ENCODE measurements around the gene ENTPD1. TPM values are rescaled to one million over a fixed set of nuclear protein-coding genes. Genes with fewer than 3 reads are reported as not detected.
"Not testable (repeated sequence)": the region's sequence is repeated elsewhere in the genome, so short reads cannot be mapped to it uniquely, and the experiment has no call there.

Gene ENTPD1
- total RNA-seq, 6 donors from 2014 or later, result 18.0 to 45.4 (median 22.3) TPM

DNA sequence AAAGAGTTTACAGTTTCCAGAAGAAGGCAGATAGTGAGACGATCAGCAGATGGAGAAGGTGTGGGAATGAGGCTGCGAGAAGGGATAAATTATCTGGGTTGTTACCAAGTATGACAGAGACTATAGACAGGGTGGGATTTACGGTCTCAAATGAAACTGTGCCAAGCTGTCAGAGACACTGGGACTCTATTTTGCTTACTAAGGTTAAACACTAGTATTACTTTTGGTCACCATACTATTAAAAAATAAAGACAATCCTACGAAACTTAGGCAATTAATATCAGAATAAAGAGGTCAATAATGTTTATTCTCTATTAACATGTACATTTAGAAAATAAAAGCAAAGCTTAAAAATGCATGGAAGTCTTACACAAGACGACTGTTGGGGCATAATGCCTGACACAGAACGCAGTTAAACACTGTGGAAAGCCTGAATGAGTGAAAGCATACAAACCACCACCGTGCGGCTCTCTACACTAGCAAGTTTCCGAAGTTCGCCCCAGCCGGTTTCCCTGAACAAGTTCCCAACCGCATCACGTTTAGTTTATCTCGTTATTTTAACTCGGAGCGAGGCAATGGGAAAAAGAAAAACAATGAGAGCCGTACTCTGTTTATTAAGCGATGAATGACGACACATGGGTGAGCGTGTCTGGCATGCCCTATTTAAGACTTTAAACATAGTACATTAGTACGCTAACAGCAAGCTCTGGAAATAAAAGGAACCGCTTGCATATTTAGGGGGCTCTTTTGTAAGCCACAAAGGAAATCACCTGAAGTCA, 150.9 kb downstream of the ENTPD1 start:
- Histone ChIP-seq H3K36me3 (peaks cover 0 to 3% (median 0%) of the 10 kb centered on the region in 4 donors), H3K4me3 (peak overlapping the region; percentile 67 to 73 (median 68)), H3K9me3 (no peaks in the 10 kb centered on the region), H3K27ac (peak overlapping the region; percentile 75 to 90 (median 83)), H3K4me1 (peaks cover 0 to 9% (median 5%) of the 10 kb centered on the region in 4 donors), H3K27me3 (no peaks in the 10 kb centered on the region)
- DNase-seq, result peak in 1 of 2 donors; percentile 54
- 11% methylated on average over 22 of the region's 22 CpGs for WGBS, 2 donors
- peak in 1 of 2 donors; percentile 73 for ATAC-seq (ENCODE audit: low FRiP score in 2 of 2)
- TF ChIP-seq POLR2A (IDR thresholded peaks at IDR 0.05) (no peak), POLR2AphosphoS5 (IDR thresholded peaks at IDR 0.05) (no peak), EP300 (IDR thresholded peaks at IDR 0.05) (no peak)
- TF ChIP-seq, protein P1, sequence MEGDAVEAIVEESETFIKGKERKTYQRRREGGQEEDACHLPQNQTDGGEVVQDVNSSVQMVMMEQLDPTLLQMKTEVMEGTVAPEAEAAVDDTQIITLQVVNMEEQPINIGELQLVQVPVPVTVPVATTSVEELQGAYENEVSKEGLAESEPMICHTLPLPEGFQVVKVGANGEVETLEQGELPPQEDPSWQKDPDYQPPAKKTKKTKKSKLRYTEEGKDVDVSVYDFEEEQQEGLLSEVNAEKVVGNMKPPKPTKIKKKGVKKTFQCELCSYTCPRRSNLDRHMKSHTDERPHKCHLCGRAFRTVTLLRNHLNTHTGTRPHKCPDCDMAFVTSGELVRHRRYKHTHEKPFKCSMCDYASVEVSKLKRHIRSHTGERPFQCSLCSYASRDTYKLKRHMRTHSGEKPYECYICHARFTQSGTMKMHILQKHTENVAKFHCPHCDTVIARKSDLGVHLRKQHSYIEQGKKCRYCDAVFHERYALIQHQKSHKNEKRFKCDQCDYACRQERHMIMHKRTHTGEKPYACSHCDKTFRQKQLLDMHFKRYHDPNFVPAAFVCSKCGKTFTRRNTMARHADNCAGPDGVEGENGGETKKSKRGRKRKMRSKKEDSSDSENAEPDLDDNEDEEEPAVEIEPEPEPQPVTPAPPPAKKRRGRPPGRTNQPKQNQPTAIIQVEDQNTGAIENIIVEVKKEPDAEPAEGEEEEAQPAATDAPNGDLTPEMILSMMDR (IDR thresholded peaks at IDR 0.05), result no peak

DNA sequence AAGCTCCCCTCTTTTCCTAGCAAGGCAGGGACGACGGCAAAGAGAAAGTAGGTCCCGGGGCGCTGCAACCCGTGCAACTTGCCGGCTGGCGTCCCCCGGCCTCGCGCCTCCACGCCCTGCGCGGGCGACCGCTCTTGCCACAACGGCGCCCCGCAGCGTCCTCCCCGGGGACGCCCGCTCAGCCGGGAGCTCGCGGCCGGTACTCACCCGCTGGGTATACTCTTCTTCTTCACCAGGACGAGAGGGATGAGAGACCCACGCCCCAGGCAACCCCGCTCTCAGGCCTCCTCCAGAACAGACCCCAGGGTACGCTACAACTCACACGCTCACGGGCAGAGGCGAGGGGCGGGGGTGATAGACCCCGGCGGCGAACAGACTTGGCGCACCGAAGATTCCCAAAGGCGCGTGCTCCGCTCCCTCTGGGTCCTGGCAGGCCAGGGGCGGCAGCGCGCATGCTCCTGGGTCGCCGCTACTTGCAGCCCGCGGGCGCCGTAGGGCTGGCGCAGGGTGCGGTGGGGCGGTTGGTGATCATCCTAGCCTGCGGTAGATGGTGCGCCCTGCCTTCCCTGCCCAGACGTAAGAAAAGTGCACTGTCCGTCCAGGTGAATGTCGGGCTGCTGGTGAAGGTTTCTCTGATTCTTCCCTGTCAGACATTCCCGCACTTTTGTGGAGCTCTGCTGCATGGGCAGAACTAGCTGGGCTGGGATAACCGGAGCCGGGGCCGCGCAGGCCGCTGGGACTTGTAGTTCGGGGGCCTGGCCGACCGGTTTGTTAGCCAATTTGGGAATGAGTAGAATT, 151.7 kb downstream of the ENTPD1 start, which contains the start of gene CC2D2B:
Gene CC2D2B, plus strand, starts transcription at position 520 of the 798 bp plus-strand sequence. CDS start 3,349 bp downstream, outside the sequence.
- Histone ChIP-seq H3K36me3 (peaks cover 0 to 3% (median 0%) of the 10 kb centered on the region in 4 donors), H3K27me3 (no peaks in the 10 kb centered on the region), H3K9me3 (no peaks in the 10 kb centered on the region), H3K4me1 (peaks cover 0 to 9% (median 5%) of the 10 kb centered on the region in 4 donors), H3K4me3 (peak within 1 kb of the TSS; percentile 67 to 73 (median 68)), H3K27ac (peak within 1 kb of the TSS; percentile 75 to 90 (median 83))
- ATAC-seq (ENCODE audit: low FRiP score in 2 of 2) (peak; percentile 96 to 98), DNase-seq (peak; percentile 83 to 97)
- TF ChIP-seq POLR2AphosphoS5 (IDR thresholded peaks at IDR 0.05) (peak in 1 of 2 donors; percentile 36), EP300 (IDR thresholded peaks at IDR 0.05) (no peak), POLR2A (IDR thresholded peaks at IDR 0.05) (peak in 1 of 4 donors; percentile 49)
- TF ChIP-seq, protein P1 (IDR thresholded peaks at IDR 0.05), result no peak
- 0% methylated on average over 17 to 51 of the region's 69 CpGs for WGBS, 2 donors

DNA sequence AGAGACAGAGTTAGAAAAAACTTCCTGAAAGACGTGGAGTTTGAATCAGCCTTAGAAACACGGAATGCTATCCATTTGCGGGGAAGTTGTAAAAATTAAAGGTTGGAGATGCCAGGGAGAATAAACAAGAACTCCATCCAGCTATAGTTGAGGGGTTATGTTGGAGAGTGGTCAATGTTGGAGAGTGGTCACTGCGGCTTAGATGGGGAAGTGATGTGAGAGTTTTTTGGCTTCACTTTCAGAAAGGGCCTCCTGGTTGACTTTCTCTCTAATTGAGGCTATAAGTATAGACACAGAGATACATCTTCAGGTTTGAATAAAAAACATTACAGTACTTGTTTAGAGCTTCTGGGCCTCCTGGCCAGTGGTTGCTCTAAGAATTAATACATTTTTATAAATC, 152.5 kb downstream of the ENTPD1 start:
- no peak for ATAC-seq (ENCODE audit: low FRiP score in 2 of 2)
- 55 to 59% methylated on average over 4 of the region's 4 CpGs for WGBS, 2 donors
- H3K4me3 ChIP-seq, result peak overlapping the region in 2 of 4 donors; percentile 67 to 73

DNA sequence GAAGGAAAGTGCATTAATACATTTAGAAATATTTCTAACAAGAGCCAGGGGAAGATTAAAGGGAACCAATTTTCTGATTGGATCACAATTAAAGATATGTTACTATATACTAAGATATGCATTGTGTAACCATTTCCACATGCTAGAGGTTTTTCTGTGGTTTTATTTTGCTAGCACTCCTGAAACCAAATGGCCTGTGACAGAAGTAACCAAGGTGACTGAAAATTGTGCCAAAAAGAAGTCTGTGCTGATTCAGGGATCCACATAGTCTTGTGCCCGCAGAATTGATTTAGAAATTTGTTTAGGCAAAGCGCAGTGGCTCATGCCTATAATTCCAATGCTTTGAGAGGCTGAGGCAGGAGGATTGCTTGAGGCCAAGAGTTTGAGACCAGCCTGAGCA, 153.6 kb downstream of the ENTPD1 start:
- no peaks in the 10 kb centered on the region for H3K36me3 ChIP-seq
- H3K27ac ChIP-seq, result no peak overlapping the region
- H3K9me3 ChIP-seq, result no peaks in the 10 kb centered on the region
- no peak overlapping the region for H3K4me3 ChIP-seq
- 93 to 96% methylated on average over 2 of the region's 2 CpGs for WGBS, 2 donors
- ATAC-seq (ENCODE audit: low FRiP score in 2 of 2) (no peak), DNase-seq (no peak)
- TF ChIP-seq, protein P1 (IDR thresholded peaks at IDR 0.05), result no peak
- no peak for TF ChIP-seq POLR2A (IDR thresholded peaks at IDR 0.05)
- no peak for TF ChIP-seq EP300 (IDR thresholded peaks at IDR 0.05)
- TF ChIP-seq POLR2AphosphoS5 (IDR thresholded peaks at IDR 0.05), result no peak
- peaks cover 0 to 9% (median 5%) of the 10 kb centered on the region in 4 donors for H3K4me1 ChIP-seq
- no peaks in the 10 kb centered on the region for H3K27me3 ChIP-seq

More for the DNA sequence above, 152.5 kb downstream of the ENTPD1 start:
- peaks cover 0 to 9% (median 5%) of the 10 kb centered on the region in 4 donors for H3K4me1 ChIP-seq
- H3K9me3 ChIP-seq, result no peaks in the 10 kb centered on the region
- no peak for DNase-seq
- no peaks in the 10 kb centered on the region for H3K27me3 ChIP-seq
- TF ChIP-seq, protein P1 (IDR thresholded peaks at IDR 0.05), result no peak
- TF ChIP-seq POLR2AphosphoS5 (IDR thresholded peaks at IDR 0.05), result no peak
- no peak for TF ChIP-seq EP300 (IDR thresholded peaks at IDR 0.05)
- no peak for TF ChIP-seq POLR2A (IDR thresholded peaks at IDR 0.05)
- H3K36me3 ChIP-seq, result no peaks in the 10 kb centered on the region
- H3K27ac ChIP-seq, result peak overlapping the region in 1 of 4 donors; percentile 90

DNA sequence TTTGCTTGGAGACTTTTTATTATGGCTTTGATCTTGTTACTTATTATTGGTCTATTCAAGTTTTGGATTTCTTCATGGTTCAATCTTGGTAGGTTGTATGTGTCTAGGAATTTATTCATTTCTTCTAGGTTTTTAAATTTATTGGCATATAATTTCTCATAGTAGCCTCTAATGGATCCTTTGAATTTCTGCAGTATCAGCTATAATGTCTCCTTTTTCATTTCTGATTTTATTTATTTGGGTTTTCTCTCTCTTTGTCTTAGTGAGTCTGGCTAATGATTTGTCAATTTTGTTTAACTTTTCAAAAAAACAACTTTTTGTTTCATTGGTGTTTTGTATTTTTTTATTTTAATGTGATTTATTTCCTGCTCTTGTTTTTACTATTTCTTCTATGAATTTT, 160.1 kb downstream of the ENTPD1 start:
- H3K36me3 ChIP-seq, result not testable (repeated sequence)

More for the DNA sequence above, 160.1 kb downstream of the ENTPD1 start:
- H3K9me3 ChIP-seq; DNase-seq; H3K27me3 ChIP-seq; H3K4me3 ChIP-seq; H3K4me1 ChIP-seq; H3K27ac ChIP-seq; ATAC-seq (ENCODE audit: low FRiP score in 2 of 2): not testable (repeated sequence)

Measured in upper lobe of left lung (tissue), 6 donors.